LNCAP (cell line): ENCODE data around the gene NLGN1.

ENCODE experiments used
- TF ChIP-seq, protein P1 (sequence below): fragments of 450-650 bp; IDR thresholded peaks from 2 replicates; pipeline ENCODE4 v1.5.1; 2017; ENCODE audit warnings: mild to moderate bottlenecking

The NLGN1 gene

GRCh38 chr3:173911446-173911845 lies 513.9 kb downstream of the NLGN1 start:
- TF ChIP-seq, protein P1, sequence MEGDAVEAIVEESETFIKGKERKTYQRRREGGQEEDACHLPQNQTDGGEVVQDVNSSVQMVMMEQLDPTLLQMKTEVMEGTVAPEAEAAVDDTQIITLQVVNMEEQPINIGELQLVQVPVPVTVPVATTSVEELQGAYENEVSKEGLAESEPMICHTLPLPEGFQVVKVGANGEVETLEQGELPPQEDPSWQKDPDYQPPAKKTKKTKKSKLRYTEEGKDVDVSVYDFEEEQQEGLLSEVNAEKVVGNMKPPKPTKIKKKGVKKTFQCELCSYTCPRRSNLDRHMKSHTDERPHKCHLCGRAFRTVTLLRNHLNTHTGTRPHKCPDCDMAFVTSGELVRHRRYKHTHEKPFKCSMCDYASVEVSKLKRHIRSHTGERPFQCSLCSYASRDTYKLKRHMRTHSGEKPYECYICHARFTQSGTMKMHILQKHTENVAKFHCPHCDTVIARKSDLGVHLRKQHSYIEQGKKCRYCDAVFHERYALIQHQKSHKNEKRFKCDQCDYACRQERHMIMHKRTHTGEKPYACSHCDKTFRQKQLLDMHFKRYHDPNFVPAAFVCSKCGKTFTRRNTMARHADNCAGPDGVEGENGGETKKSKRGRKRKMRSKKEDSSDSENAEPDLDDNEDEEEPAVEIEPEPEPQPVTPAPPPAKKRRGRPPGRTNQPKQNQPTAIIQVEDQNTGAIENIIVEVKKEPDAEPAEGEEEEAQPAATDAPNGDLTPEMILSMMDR = no peak

DNA sequence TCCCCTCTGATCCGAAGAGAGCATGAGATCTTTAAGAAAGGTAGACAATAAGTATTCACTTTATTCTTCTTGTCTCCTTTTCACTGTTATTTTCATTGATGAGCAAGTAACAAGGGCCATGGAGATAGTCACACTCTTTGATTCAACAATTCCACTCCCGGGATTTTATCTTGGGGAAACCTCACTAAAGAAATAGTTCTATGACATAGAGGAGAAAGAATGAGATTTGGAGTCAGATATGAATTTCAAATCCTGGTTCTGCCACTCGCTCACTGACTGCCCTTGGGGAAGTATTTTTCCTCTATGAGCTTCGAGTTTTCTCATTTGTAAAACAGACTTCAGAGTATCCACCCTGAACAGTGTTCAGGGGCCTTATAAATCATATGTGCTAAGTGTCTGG lies 514.6 kb downstream of the NLGN1 start:
- TF ChIP-seq, protein P1 = no peak

DNA sequence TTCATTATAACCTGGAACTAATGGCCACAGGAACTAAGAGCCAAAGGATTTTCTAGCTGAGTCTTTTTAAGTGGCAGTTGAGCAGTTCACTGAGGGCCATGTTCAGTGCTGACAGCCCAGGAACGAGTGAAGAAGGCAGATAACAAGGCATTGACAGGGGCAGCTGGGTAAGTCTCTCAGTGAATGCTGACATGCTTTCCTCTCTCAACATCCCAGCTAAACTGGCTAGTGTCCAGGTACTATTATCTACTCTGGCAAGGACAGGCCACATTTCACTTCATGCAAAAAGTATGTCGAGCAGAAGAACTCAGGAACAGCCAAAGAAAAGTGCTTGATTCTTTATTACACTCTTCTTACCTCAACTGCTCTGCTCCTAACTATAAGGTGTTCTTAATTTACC lies 515.9 kb downstream of the NLGN1 start:
- TF ChIP-seq, protein P1 = no peak

GRCh38 chr3:173913974-173914421 lies 516.5 kb downstream of the NLGN1 start:
- TF ChIP-seq, protein P1 = no peak

GRCh38 chr3:173916799-173917198 lies 519.3 kb downstream of the NLGN1 start:
- TF ChIP-seq, protein P1 = no peak

- TF ChIP-seq, protein P1 = no peak
Measured at GRCh38 chr3:173920386-173920785, 522.8 kb downstream of the NLGN1 start.

DNA sequence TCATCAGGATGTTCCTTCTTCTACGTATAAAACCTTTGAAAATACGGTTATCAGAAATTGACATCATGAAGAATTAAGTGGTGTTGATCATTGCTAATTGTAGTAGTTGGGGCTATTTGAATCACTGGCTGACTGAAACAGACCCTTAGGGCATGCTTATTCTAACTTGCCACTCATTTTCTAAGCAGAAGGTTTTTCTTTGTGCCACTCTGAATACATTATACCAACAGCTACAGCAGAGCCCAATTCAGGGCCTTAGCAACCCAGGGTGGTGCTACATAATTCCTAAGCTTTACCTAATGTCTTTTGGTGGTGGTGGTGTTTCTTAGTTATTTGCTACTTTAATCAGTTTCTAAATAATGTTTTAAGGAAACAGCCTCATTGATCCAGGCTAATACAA lies 524.2 kb downstream of the NLGN1 start:
- TF ChIP-seq, protein P1 = no peak

- TF ChIP-seq, protein P1 = no peak
Measured at GRCh38 chr3:173923204-173923603, 525.7 kb downstream of the NLGN1 start.
